Thymus (tissue), 11 donors: ENCODE results near the gene CELF2. TPM values are rescaled to one million over a fixed set of nuclear protein-coding genes. Genes with fewer than 3 reads are reported as not detected.
"Not testable (repeated sequence)": the region's sequence is repeated elsewhere in the genome, so short reads cannot be mapped to it uniquely, and the experiment has no call there.

Experiments
- DNase-seq, 9 donors: peaks; one replicate each; pipeline ENCODE4 v3.0.0-alpha.2; 2013; ENCODE audit warnings: low spot score in 9 of 9, low read depth in 6 of 9, missing footprints in 1 of 9
- H3K27ac ChIP-seq, 2 donors: one replicate each; pipeline ENCODE4 v1.5.1; 2013; ENCODE audit warnings: control low read depth in 1 of 2, low read depth in 1 of 2, low read length in 1 of 2, mild to moderate bottlenecking in 1 of 2, moderate library complexity in 1 of 2
- H3K27me3 ChIP-seq, 2 donors: one replicate each; pipeline ENCODE4 v1.5.1; 2013; ENCODE audit warnings: low read length in 1 of 2; ENCODE audit not compliant: control insufficient read depth in 2 of 2, insufficient read depth in 1 of 2
- H3K36me3 ChIP-seq, 2 donors: one replicate each; pipeline ENCODE4 v1.5.1; 2013; ENCODE audit warnings: low read length in 1 of 2, mild to moderate bottlenecking in 1 of 2, moderate library complexity in 1 of 2; ENCODE audit not compliant: control insufficient read depth in 2 of 2, insufficient read depth in 2 of 2
- H3K4me1 ChIP-seq, 2 donors: one replicate each; pipeline ENCODE4 v1.5.1; 2013; ENCODE audit warnings: low read length in 2 of 2; ENCODE audit not compliant: control insufficient read depth in 2 of 2, insufficient read depth in 2 of 2
- H3K4me3 ChIP-seq, 2 donors: one replicate each; pipeline ENCODE4 v1.5.1; 2013; ENCODE audit warnings: low read length in 2 of 2, control low read depth in 1 of 2, mild to moderate bottlenecking in 1 of 2
- H3K9me3 ChIP-seq, 2 donors: one replicate each; pipeline ENCODE4 v1.5.1; 2013; ENCODE audit warnings: low read length in 1 of 2, mild to moderate bottlenecking in 1 of 2; ENCODE audit not compliant: control insufficient read depth in 2 of 2, insufficient read depth in 1 of 2
- WGBS: extraction: QIAGEN DNeasy Blood & Tissue Kit; methylation state at CpG from one replicate; pipeline ENCODE4 v1.1.7; 2013; 5-methylcytosine and 5-hydroxymethylcytosine counted together
- polyA plus RNA-seq: library from polyadenylated mRNA; stranded (reverse); fragments of 200-250 nt; gene quantifications from one replicate; pipeline ENCODE4 v1.2.3, GENCODE V29; 2013
- total RNA-seq: library from RNA; stranded (reverse); fragments of 120-200 nt; gene quantifications from one replicate; pipeline ENCODE4 v1.2.4, GENCODE V29; 2013
- donor health status: healthy.

The CELF2 gene
- total and polyA plus RNA-seq, 2 donors: 42.4 to 48.1 TPM

GRCh38 chr10:11113156-11113555, 95.5 kb downstream of the CELF2 start:
- Histone ChIP-seq H3K36me3 (no peaks in the 10 kb centered on the region), H3K4me3 (no peak overlapping the region), H3K27me3 (no peaks in the 10 kb centered on the region), H3K9me3 (no peaks in the 10 kb centered on the region), H3K27ac (no peak overlapping the region), H3K4me1 (peaks cover 3 to 5% of the 10 kb centered on the region in 2 donors)
- 14% methylated on average over 4 of the region's 4 CpGs for WGBS
- DNase-seq: peak in 1 of 9 donors; percentile 42

GRCh38 chr10:11114269-11114668, 96.6 kb downstream of the CELF2 start:
- DNase-seq: no peak
- no peak overlapping the region for H3K27ac ChIP-seq
- peaks cover 3 to 5% of the 10 kb centered on the region in 2 donors for H3K4me1 ChIP-seq
- H3K4me3 ChIP-seq: no peak overlapping the region
- H3K27me3 ChIP-seq: no peaks in the 10 kb centered on the region
- WGBS: 97% methylated on average over 2 of the region's 2 CpGs
- no peaks in the 10 kb centered on the region for H3K36me3 ChIP-seq
- no peaks in the 10 kb centered on the region for H3K9me3 ChIP-seq

GRCh38 chr10:11115337-11115736, 97.7 kb downstream of the CELF2 start:
- no peak overlapping the region for H3K4me3 ChIP-seq
- H3K27ac ChIP-seq: no peak overlapping the region
- WGBS: 97% methylated on average over 3 of the region's 3 CpGs
- no peaks in the 10 kb centered on the region for H3K36me3 ChIP-seq
- H3K4me1 ChIP-seq: peaks cover 11 to 13% of the 10 kb centered on the region in 2 donors
- no peak for DNase-seq
- no peaks in the 10 kb centered on the region for H3K27me3 ChIP-seq
- H3K9me3 ChIP-seq: no peaks in the 10 kb centered on the region

GRCh38 chr10:11116361-11116760, 98.7 kb downstream of the CELF2 start:
- H3K4me1 ChIP-seq: peaks cover 21 to 23% of the 10 kb centered on the region in 2 donors
- H3K27ac ChIP-seq: no peak overlapping the region
- no peaks in the 10 kb centered on the region for H3K9me3 ChIP-seq
- no peak for DNase-seq
- WGBS: 97% methylated on average over 4 of the region's 4 CpGs
- no peak overlapping the region for H3K4me3 ChIP-seq
- no peaks in the 10 kb centered on the region for H3K36me3 ChIP-seq
- H3K27me3 ChIP-seq: no peaks in the 10 kb centered on the region

- H3K4me3 ChIP-seq: no peak overlapping the region
- DNase-seq: no peak
- peaks cover 25 to 27% of the 10 kb centered on the region in 2 donors for H3K4me1 ChIP-seq
- WGBS: 85% methylated on average over 6 of the region's 6 CpGs
- H3K36me3 ChIP-seq: no peaks in the 10 kb centered on the region
- no peaks in the 10 kb centered on the region for H3K9me3 ChIP-seq
- no peaks in the 10 kb centered on the region for H3K27me3 ChIP-seq
- no peak overlapping the region for H3K27ac ChIP-seq
Measured at GRCh38 chr10:11116817-11117216, 99.1 kb downstream of the CELF2 start.

- H3K27ac ChIP-seq: no peak overlapping the region
- no peaks in the 10 kb centered on the region for H3K36me3 ChIP-seq
- peaks cover 0 to 5% of the 10 kb centered on the region in 2 donors for H3K9me3 ChIP-seq
- H3K4me3 ChIP-seq: no peak overlapping the region
- no peaks in the 10 kb centered on the region for H3K27me3 ChIP-seq
- H3K4me1 ChIP-seq: peaks cover 25 to 26% of the 10 kb centered on the region in 2 donors
- no peak for DNase-seq
- 96% methylated on average over 4 of the region's 4 CpGs for WGBS
Measured at GRCh38 chr10:11118686-11119085, 101.0 kb downstream of the CELF2 start.

GRCh38 chr10:11119843-11120242, 102.2 kb downstream of the CELF2 start:
- WGBS: 96% methylated on average over 7 of the region's 7 CpGs
- H3K36me3 ChIP-seq: no peaks in the 10 kb centered on the region
- no peak overlapping the region for H3K4me3 ChIP-seq
- peaks cover 0 to 5% of the 10 kb centered on the region in 2 donors for H3K9me3 ChIP-seq
- peaks cover 25% of the 10 kb centered on the region in 2 donors for H3K4me1 ChIP-seq
- peak overlapping the region in 1 of 2 donors; percentile 91 for H3K27ac ChIP-seq
- no peaks in the 10 kb centered on the region for H3K27me3 ChIP-seq
- no peak for DNase-seq

- Histone ChIP-seq H3K27me3 (no peaks in the 10 kb centered on the region), H3K9me3 (peaks cover 0 to 5% of the 10 kb centered on the region in 2 donors), H3K27ac (peak overlapping the region; percentile 46 to 91), H3K36me3 (no peaks in the 10 kb centered on the region), H3K4me3 (no peak overlapping the region), H3K4me1 (peaks cover 25% of the 10 kb centered on the region in 2 donors)
- peak; percentile 36 to 87 (median 67) for DNase-seq
- WGBS: 51% methylated on average over 7 of the region's 7 CpGs
Measured at GRCh38 chr10:11120711-11121110, 103.0 kb downstream of the CELF2 start.

GRCh38 chr10:11123892-11124291, 106.2 kb downstream of the CELF2 start:
- not testable (repeated sequence) for DNase-seq, H3K27me3 ChIP-seq, H3K27ac ChIP-seq, H3K36me3 ChIP-seq, H3K4me3 ChIP-seq, H3K9me3 ChIP-seq
- H3K4me1 ChIP-seq: peaks cover 25% of the 10 kb centered on the region in 2 donors
- 66% methylated on average over 2 of the region's 2 CpGs for WGBS

- H3K4me1 ChIP-seq: peaks cover 20 to 21% of the 10 kb centered on the region in 2 donors
- no peak overlapping the region for H3K4me3 ChIP-seq
- H3K27ac ChIP-seq: no peak overlapping the region
- no peaks in the 10 kb centered on the region for H3K27me3 ChIP-seq
- H3K9me3 ChIP-seq: peaks cover 0 to 5% of the 10 kb centered on the region in 2 donors
- no peaks in the 10 kb centered on the region for H3K36me3 ChIP-seq
- 97% methylated on average over 3 of the region's 3 CpGs for WGBS
- DNase-seq: no peak
Measured at GRCh38 chr10:11125004-11125403, 107.3 kb downstream of the CELF2 start.
